Neural cell (in vitro differentiated cells): ENCODE measurements around the gene ABCB8. TPM values are rescaled to one million over a fixed set of nuclear protein-coding genes. Genes with fewer than 3 reads are reported as not detected.

Experiments
- H2AFZ ChIP-seq: fragments of 200-600, 300-800 bp; sonication (generic), shearing (Covaris generic); 2 replicates; pipeline ENCODE4 v1.6.0; 2014; ENCODE audit warnings: low read depth, mild to moderate bottlenecking, antibody characterized with exemption, low read length, moderate library complexity
- H3F3A ChIP-seq: fragments of 200-600 bp; shearing (Covaris generic); 2 replicates; pipeline ENCODE4 v1.6.1; 2016; ENCODE audit warnings: mild to moderate bottlenecking, moderate library complexity, mixed read lengths, antibody characterized with exemption, low read length; ENCODE audit not compliant: insufficient read depth, poor library complexity, severe bottlenecking
- H3K27ac ChIP-seq: fragments of 200-600, 300-800 bp; sonication (generic), shearing (Covaris generic); 2 replicates; pipeline ENCODE4 v1.5.1; 2014; ENCODE audit warnings: mild to moderate bottlenecking, low read length, moderate library complexity
- H3K27me3 ChIP-seq: fragments of 300-800, 200-600 bp; sonication (generic), shearing (Covaris generic); 2 replicates; pipeline ENCODE4 v1.6.0; 2014; ENCODE audit warnings: mild to moderate bottlenecking, low read depth, low read length, moderate library complexity; ENCODE audit not compliant: insufficient read depth
- H3K36me3 ChIP-seq: fragments of 300-800, 200-600 bp; sonication (generic), shearing (Covaris generic); 2 replicates; pipeline ENCODE4 v1.5.1; 2014; ENCODE audit warnings: mild to moderate bottlenecking, antibody characterized with exemption, low read length, moderate library complexity; ENCODE audit not compliant: insufficient read depth
- H3K4me2 ChIP-seq: fragments of 300-800, 200-600 bp; sonication (generic), shearing (Covaris generic); 2 replicates; pipeline ENCODE4 v1.6.0; 2014; ENCODE audit warnings: mild to moderate bottlenecking, low read length
- H3K4me3 ChIP-seq: fragments of 300-800, 200-600 bp; sonication (generic), shearing (Covaris generic); 2 replicates; pipeline ENCODE4 v1.5.1; 2014; ENCODE audit warnings: mild to moderate bottlenecking, low read length, moderate library complexity
- H3K79me2 ChIP-seq: fragments of 200-600 bp; shearing (Covaris generic); replicated peaks from 2 replicates; pipeline ENCODE4 v1.6.0; 2014; ENCODE audit warnings: mild to moderate bottlenecking, low read length, moderate library complexity; ENCODE audit not compliant: insufficient read depth
- H3K9ac ChIP-seq: fragments of 300-800, 200-600 bp; sonication (generic), shearing (Covaris generic); 2 replicates; pipeline ENCODE4 v1.6.1; 2016; ENCODE audit warnings: mild to moderate bottlenecking, low read length, mixed read lengths
- H3K9me2 ChIP-seq: fragments of 200-600 bp; shearing (Covaris generic); 2 replicates; pipeline ENCODE4 v1.6.1; 2016; ENCODE audit warnings: mild to moderate bottlenecking, low read length, mixed read lengths; ENCODE audit not compliant: insufficient read depth
- H3K9me3 ChIP-seq: fragments of 200-600, 300-800 bp; sonication (generic), shearing (Covaris generic); 2 replicates; pipeline ENCODE4 v1.6.1; 2016; ENCODE audit warnings: mild to moderate bottlenecking, mixed run types, low read length, moderate library complexity, mixed read lengths
- H4K20me1 ChIP-seq: fragments of 200-600 bp; shearing (Covaris generic); 2 replicates; pipeline ENCODE4 v1.6.1; 2016; ENCODE audit warnings: mild to moderate bottlenecking, mixed run types; ENCODE audit not compliant: insufficient read depth
- CTCF ChIP-seq: fragments of 450-650 bp; IDR thresholded peaks from 2 replicates; pipeline ENCODE4 v1.5.1; 2014; ENCODE audit warnings: antibody characterized with exemption, mild to moderate bottlenecking, moderate library complexity; ENCODE audit not compliant: poor library complexity, severe bottlenecking
- EP300 ChIP-seq: fragments of 450-650 bp; conservative IDR thresholded peaks from 2 replicates; pipeline ENCODE4 v1.6.1; 2014; ENCODE audit warnings: antibody characterized with exemption, mild to moderate bottlenecking, moderate library complexity; ENCODE audit not compliant: poor library complexity, severe bottlenecking
- EZH2 ChIP-seq: fragments of 200-600, 300-800 bp; shearing (Covaris generic), sonication (generic); IDR thresholded peaks from 2 replicates; pipeline ENCODE4 v1.6.1; 2014; ENCODE audit warnings: antibody characterized with exemption, low read length, borderline replicate concordance, mild to moderate bottlenecking; ENCODE audit not compliant: insufficient read depth, poor library complexity, severe bottlenecking
- MXI1 ChIP-seq: fragments of 450-650 bp; conservative IDR thresholded peaks from 2 replicates; pipeline ENCODE4 v1.6.1; 2014; ENCODE audit warnings: antibody characterized with exemption, mild to moderate bottlenecking; ENCODE audit not compliant: poor library complexity, severe bottlenecking
- POLR2AphosphoS5 ChIP-seq: IDR thresholded peaks from 2 replicates; pipeline ENCODE4 v1.6.1; 2012
- RAD21 ChIP-seq: fragments of 450-650 bp; conservative IDR thresholded peaks from 2 replicates; pipeline ENCODE4 v1.6.1; 2014; ENCODE audit warnings: antibody characterized with exemption, mild to moderate bottlenecking, moderate library complexity
- SMC3 ChIP-seq: fragments of 450-650 bp; conservative IDR thresholded peaks from 2 replicates; pipeline ENCODE4 v1.6.1; 2014; ENCODE audit warnings: antibody characterized with exemption, mild to moderate bottlenecking, moderate library complexity; ENCODE audit not compliant: poor library complexity
- TAF1 ChIP-seq: IDR thresholded peaks from 2 replicates; pipeline ENCODE4 v1.6.1; 2012; ENCODE audit warnings: low read depth
- polyA plus RNA-seq: library from polyadenylated mRNA; depleted of rRNA; stranded (reverse); fragments of >200 nt; gene quantifications from 2 replicates; pipeline ENCODE4 v1.2.3, GENCODE V29; 2014
- TF ChIP-seq, protein P1 (sequence below): IDR thresholded peaks from 2 replicates; pipeline ENCODE4 v1.6.1; 2012; ENCODE audit warnings: borderline replicate concordance

ABCB8 gene
- polyA plus RNA-seq, 1 donor from 2014 or later = 40.5 TPM

GRCh38 chr7:151093748-151094147, 65.5 kb downstream of the ABCB8 start:
- no peak overlapping the region for H3K4me3 ChIP-seq
- peaks cover 33% of the 10 kb centered on the region for H4K20me1 ChIP-seq
- no peaks in the 10 kb centered on the region for H3K9me2 ChIP-seq
- peaks cover 73% of the 10 kb centered on the region for H3K79me2 ChIP-seq
- H3K36me3 ChIP-seq = no peaks in the 10 kb centered on the region
- TF ChIP-seq, protein P1, sequence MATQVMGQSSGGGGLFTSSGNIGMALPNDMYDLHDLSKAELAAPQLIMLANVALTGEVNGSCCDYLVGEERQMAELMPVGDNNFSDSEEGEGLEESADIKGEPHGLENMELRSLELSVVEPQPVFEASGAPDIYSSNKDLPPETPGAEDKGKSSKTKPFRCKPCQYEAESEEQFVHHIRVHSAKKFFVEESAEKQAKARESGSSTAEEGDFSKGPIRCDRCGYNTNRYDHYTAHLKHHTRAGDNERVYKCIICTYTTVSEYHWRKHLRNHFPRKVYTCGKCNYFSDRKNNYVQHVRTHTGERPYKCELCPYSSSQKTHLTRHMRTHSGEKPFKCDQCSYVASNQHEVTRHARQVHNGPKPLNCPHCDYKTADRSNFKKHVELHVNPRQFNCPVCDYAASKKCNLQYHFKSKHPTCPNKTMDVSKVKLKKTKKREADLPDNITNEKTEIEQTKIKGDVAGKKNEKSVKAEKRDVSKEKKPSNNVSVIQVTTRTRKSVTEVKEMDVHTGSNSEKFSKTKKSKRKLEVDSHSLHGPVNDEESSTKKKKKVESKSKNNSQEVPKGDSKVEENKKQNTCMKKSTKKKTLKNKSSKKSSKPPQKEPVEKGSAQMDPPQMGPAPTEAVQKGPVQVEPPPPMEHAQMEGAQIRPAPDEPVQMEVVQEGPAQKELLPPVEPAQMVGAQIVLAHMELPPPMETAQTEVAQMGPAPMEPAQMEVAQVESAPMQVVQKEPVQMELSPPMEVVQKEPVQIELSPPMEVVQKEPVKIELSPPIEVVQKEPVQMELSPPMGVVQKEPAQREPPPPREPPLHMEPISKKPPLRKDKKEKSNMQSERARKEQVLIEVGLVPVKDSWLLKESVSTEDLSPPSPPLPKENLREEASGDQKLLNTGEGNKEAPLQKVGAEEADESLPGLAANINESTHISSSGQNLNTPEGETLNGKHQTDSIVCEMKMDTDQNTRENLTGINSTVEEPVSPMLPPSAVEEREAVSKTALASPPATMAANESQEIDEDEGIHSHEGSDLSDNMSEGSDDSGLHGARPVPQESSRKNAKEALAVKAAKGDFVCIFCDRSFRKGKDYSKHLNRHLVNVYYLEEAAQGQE = no peak
- TF ChIP-seq SMC3 (no peak), EZH2 (no peak), RAD21 (no peak), MXI1 (no peak)
- no peak overlapping the region for H3K4me2 ChIP-seq
- H2AFZ ChIP-seq = no peak overlapping the region
- no peaks in the 10 kb centered on the region for H3F3A ChIP-seq
- H3K9ac ChIP-seq = no peak overlapping the region
- H3K9me3 ChIP-seq = no peaks in the 10 kb centered on the region
- no peaks in the 10 kb centered on the region for H3K27me3 ChIP-seq
- no peak overlapping the region for H3K27ac ChIP-seq

GRCh38 chr7:151094675-151095074, 66.4 kb downstream of the ABCB8 start:
- Histone ChIP-seq H3K27me3 (no peaks in the 10 kb centered on the region), H3K9ac (no peak overlapping the region), H3K27ac (no peak overlapping the region), H2AFZ (no peak overlapping the region), H3F3A (no peaks in the 10 kb centered on the region), H3K79me2 (peaks cover 69% of the 10 kb centered on the region), H3K9me2 (no peaks in the 10 kb centered on the region), H4K20me1 (peaks cover 27% of the 10 kb centered on the region), H3K9me3 (no peaks in the 10 kb centered on the region), H3K4me3 (no peak overlapping the region), H3K4me2 (no peak overlapping the region), H3K36me3 (no peaks in the 10 kb centered on the region)
- TF ChIP-seq MXI1 (no peak), SMC3 (no peak), EP300 (no peak), EZH2 (no peak), CTCF (no peak), POLR2AphosphoS5 (no peak), TAF1 (no peak), RAD21 (no peak)
- TF ChIP-seq, protein P1 = no peak
